Inferior parietal cortex (tissue), 1 donor: ENCODE measurements around the gene PCDHGB5.
"Not testable (repeated sequence)": the region's sequence is repeated elsewhere in the genome, so short reads cannot be mapped to it uniquely, and the experiment has no call there.

Experiments used
- DNase-seq: peaks from one replicate; pipeline ENCODE4 v3.0.0-alpha.2; 2016; ENCODE audit errors: extremely low spot score

Gene PCDHGB5

DNA sequence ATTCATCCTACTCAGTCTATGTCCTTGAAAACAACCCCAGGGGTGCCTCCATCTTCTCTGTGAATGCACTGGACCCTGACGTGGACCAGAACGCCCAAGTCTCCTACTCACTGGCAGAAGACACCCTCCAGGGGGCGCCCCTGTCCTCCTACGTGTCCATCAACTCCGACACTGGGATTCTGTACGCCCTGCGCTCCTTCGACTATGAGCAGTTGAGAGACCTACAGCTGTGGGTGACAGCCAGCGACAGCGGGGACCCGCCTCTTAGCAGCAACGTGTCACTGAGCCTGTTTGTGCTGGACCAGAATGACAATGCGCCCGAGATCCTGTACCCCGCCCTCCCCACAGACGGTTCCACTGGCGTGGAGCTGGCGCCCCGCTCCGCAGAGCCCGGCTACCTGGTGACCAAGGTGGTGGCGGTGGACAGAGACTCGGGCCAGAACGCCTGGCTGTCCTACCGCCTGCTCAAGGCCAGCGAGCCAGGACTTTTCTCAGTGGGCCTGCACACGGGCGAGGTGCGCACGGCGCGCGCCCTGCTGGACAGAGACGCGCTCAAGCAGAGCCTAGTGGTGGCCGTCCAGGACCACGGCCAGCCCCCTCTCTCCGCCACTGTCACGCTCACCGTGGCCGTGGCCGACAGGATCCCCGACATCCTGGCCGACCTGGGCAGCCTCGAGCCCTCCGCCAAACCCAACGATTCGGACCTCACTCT, 22.1 kb upstream of the PCDHGB5 start:
- not testable (repeated sequence) for DNase-seq

DNA sequence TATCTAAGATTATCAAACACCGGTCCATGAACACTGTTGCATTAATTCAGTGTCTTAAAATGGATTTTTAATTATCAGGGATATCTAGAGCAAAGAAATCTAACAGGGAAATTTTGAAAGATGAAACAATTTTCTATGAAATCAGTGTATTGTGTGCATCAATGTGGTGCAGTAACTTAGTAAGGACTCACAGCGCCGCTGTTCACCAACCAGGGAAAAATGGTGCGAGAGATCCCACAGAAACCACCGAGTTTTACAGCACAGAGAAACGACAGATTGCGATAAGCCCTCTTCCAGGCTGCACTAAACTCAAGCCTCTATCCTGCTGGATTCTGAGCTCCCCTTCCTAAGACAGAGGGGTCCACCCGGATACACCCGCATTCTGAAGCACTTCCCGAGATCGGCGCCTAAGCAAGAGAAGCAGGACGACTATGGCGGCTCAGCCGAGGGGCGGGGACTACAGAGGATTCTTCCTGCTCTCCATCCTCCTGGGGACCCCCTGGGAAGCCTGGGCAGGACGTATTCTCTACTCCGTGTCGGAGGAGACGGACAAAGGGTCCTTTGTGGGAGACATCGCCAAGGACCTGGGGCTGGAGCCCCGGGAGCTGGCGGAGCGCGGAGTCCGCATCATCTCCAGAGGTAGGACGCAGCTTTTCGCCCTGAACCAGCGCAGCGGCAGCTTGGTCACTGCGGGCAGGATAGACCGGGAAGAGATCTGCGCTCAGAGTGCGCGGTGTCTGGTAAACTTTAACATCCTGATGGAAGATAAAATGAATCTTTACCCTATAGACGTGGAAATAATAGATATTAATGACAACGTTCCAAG, 15.1 kb upstream of the PCDHGB5 start, which contains the start of gene PCDHGA7:
Gene PCDHGA7, plus strand, starts transcription at position 274 of the 826 bp plus-strand sequence. Its CDS starts 158 bp downstream, at position 432.
- no peak for DNase-seq

DNA sequence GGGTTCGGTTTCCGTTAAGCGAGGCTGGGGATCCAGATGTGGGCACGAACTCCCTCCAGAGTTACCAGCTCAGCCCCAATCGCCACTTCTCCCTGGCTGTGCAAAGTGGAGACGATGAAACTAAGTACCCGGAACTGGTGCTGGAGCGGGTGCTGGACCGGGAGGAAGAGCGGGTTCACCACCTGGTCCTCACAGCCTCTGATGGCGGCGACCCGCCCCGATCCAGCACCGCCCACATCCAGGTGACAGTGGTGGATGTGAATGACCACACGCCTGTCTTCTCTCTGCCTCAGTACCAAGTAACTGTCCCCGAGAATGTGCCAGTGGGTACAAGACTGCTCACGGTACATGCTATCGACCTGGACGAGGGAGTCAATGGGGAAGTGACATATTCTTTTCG, 14.4 kb upstream of the PCDHGB5 start:
- no peak for DNase-seq

DNA sequence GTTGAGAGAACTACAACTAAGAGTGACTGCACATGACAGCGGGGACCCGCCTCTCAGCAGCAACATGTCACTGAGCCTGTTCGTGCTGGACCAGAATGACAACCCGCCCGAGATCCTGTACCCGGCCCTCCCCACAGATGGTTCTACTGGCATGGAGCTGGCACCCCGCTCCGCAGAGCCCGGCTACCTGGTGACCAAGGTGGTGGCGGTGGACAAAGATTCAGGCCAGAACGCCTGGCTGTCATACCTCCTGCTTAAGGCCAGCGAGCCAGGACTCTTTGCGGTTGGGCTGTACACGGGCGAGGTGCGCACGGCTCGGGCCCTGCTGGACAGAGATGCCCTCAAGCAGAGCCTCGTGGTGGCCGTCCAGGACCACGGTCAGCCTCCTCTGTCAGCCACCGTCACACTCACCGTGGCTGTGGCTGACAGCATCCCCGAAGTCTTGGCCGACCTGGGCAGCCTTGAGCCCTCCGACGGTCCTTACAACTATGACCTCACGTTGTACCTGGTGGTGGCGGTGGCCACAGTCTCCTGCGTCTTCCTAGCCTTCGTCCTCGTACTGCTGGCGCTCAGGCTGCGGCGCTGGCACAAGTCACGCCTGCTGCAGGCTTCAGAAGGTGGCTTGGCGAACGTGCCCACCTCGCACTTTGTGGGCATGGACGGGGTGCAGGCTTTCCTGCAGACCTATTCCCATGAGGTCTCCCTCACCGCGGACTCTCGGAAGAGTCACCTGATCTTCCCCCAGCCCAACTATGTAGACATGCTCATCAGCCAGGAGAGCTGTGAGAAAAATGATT, 13.1 kb upstream of the PCDHGB5 start:
- no peak for DNase-seq

DNA sequence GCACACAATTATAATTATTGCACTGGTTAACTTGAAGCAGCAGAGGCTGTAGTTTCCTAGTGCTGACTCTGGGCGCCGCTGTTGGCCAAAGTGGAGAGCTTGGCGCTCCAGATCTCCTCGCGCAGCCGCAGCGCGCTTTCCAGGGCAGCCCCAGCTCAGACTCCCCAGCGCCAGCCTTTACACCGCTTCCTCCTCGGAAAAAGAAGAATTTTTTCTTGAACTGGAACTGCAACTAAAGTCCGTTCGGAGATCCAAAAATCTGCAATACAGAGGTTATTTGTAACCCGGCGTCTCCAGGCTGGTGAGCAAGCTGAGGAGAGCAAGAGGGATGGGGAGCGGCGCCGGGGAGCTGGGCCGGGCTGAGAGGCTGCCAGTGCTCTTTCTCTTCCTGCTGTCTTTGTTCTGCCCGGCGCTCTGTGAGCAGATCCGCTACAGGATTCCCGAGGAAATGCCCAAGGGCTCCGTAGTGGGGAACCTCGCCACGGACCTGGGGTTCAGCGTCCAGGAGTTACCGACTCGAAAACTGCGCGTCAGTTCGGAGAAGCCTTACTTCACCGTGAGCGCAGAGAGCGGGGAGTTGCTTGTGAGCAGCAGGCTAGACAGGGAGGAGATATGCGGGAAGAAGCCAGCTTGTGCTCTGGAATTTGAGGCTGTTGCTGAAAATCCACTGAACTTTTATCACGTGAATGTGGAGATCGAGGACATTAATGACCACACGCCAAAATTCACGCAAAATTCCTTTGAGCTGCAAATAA, 10.0 kb upstream of the PCDHGB5 start, which contains the start of gene PCDHGB4:
Gene PCDHGB4, plus strand, starts transcription at position 142 of the 755 bp plus-strand sequence. Its CDS starts 187 bp downstream, at position 329.
- not testable (repeated sequence) for DNase-seq

DNA sequence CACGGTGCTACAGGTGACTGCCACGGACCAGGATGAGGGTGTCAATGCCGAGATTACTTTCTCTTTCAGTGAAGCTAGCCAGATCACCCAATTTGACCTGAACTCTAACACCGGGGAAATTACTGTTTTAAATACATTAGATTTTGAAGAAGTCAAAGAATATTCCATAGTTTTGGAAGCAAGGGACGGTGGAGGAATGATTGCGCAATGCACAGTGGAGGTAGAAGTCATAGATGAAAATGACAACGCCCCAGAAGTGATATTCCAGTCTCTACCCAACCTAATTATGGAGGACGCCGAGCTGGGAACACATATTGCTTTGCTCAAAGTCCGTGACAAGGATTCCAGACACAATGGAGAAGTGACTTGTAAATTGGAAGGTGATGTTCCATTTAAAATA, 9.1 kb upstream of the PCDHGB5 start:
- no peak for DNase-seq

DNA sequence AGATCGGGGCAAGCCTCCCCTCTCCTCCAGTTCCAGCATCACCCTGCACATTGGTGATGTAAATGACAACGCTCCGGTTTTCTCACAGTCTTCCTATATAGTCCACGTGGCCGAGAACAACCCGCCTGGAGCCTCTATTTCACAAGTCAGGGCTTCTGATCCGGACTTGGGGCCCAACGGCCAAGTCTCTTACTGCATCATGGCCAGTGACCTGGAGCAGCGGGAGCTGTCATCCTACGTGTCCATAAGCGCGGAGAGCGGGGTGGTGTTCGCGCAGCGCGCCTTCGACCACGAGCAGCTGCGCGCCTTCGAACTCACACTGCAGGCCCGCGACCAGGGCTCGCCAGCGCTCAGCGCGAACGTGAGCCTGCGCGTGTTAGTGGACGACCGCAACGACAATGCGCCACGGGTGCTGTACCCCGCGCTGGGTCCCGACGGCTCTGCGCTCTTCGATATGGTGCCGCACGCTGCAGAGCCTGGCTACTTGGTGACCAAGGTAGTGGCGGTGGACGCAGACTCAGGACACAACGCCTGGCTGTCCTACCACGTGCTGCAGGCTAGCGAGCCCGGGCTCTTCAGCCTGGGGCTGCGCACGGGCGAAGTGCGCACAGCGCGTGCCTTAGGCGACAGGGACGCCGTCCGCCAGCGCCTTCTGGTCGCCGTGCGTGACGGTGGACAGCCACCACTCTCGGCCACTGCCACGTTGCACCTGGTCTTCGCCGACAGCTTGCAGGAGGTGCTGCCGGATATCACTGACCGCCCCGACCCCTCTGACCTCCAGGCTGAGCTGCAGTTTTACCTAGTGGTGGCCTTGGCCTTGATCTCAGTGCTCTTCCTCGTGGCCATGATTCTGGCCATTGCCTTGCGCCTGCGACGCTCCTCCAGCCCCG, 8.3 kb upstream of the PCDHGB5 start:
- DNase-seq: no peak

DNA sequence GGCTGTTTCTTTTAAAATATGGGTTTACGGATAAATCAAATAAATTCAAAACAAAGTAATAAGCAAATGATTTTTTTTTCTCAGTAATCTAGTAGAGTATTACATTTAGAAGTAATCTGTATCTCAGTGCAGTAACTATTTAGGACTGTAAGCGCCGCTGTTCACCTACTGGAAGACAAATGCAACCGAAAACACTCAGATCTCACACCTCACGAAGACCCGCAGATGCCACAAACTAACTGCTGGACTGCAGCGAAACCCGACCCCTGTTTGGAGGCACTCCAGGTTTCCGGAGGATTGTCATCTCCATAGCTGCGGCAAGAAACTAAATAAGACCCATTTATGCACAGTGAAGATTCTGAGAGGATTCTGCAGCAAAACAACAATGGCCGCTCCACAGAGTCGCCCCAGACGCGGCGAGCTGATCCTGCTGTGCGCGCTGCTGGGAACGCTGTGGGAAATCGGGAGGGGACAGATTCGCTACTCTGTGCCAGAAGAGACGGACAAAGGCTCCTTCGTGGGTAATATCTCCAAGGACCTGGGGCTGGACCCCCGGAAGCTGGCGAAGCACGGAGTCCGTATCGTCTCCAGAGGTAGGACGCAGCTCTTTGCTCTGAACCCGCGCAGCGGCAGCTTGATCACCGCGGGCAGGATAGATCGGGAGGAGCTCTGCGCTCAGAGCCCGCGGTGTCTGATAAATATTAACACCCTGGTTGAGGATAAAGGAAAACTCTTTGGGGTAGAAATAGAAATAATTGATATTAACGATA, 5.1 kb upstream of the PCDHGB5 start, which contains the start of gene PCDHGA8:
Gene PCDHGA8, plus strand, starts transcription at position 205 of the 770 bp plus-strand sequence. Its CDS starts 181 bp downstream, at position 386.
- DNase-seq: no peak

DNA sequence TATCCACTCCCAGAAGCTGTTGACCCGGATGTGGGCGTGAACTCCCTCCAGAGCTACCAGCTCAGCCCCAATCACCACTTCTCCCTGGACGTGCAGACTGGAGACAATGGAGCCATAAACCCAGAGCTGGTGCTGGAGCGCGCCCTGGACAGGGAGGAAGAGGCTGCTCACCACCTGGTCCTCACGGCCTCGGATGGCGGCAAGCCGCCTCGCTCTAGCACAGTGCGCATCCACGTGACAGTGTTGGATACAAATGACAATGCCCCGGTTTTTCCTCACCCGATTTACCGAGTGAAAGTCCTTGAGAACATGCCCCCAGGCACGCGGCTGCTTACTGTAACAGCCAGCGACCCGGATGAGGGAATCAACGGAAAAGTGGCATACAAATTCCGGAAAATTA, 4.5 kb upstream of the PCDHGB5 start:
- no peak for DNase-seq

DNA sequence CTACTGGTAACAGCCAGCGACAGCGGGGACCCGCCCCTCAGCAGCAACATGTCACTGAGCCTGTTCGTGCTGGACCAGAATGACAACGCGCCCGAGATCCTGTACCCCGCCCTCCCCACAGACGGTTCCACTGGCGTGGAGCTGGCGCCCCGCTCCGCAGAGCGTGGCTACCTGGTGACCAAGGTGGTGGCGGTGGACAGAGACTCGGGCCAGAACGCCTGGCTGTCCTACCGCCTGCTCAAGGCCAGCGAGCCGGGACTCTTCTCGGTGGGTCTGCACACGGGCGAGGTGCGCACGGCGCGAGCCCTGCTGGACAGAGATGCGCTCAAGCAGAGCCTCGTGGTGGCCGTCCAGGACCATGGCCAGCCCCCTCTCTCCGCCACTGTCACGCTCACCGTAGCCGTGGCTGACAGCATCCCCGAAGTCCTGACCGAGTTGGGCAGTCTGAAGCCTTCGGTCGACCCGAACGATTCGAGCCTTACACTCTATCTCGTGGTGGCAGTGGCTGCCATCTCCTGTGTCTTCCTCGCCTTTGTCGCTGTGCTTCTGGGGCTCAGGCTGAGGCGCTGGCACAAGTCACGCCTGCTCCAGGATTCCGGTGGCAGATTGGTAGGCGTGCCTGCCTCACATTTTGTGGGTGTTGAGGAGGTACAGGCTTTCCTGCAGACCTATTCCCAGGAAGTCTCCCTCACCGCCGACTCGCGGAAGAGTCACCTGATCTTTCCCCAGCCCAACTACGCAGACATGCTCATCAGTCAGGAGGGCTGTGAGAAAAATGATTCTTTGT, 3.2 kb upstream of the PCDHGB5 start:
- not testable (repeated sequence) for DNase-seq

DNA sequence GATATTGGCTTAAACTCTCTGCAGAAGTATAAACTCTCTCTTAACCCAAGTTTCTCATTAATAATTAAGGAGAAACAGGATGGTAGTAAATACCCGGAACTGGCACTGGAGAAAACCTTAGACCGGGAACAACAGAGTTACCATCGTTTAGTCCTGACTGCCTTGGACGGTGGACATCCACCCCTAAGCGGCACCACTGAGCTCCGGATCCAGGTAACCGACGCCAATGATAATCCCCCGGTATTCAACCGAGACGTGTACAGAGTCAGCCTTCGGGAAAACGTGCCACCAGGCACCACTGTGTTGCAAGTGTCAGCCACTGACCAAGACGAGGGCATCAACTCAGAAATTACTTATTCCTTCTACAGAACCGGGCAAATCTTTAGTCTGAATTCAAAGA, 861 bp downstream of the PCDHGB5 start:
- no peak for DNase-seq

DNA sequence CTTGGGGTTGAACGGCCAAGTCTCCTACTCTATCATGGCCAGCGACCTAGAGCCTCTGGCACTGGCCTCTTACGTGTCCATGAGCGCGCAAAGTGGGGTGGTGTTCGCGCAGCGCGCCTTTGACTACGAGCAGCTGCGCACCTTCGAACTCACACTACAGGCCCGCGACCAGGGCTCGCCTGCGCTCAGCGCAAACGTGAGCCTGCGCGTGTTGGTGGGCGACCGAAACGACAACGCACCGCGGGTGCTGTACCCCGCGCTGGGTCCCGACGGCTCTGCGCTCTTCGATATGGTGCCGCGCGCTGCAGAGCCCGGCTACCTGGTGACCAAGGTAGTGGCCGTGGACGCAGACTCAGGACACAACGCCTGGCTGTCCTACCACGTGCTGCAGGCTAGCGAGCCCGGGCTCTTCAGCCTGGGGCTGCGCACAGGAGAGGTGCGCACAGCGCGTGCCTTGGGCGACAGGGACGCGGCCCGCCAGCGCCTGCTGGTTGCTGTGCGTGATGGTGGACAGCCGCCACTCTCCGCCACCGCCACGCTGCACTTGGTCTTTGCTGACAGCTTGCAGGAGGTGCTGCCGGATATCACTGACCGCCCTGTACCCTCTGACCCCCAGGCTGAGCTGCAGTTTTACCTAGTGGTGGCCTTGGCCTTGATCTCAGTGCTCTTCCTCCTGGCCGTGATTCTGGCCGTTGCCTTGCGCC, 2.0 kb downstream of the PCDHGB5 start:
- no peak for DNase-seq

DNA sequence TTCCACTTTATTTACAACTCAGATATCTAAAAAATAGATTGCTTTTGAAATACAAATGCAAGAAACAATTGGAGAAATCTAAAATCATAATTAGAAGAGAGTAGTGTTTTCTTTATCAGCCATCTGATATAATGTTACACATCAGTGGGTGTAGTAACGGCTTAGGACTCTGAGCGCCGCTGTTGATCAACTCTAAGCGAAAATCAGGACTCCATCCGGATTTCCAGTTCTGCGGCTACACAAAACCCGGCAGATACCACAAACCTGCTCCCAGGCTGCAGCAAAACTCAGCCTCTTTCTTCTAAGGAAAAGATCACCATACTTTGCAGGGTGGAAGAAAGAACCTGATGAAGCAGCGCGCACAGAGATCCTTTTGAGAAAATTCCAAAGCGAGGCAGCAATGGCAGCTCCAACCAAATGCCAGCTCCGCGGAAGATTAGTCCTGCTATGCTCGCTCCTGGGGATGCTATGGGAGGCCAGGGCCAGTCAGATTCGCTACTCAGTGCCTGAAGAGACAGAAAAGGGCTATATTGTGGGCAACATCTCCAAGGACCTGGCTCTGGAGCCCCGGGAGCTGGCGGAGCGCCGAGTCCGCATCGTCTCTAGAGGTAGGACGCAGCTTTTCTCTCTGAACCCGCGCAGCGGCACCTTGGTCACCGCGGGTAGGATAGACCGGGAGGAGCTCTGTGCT, 5.0 kb downstream of the PCDHGB5 start, which contains the start of gene PCDHGA9:
Gene PCDHGA9, plus strand, starts transcription at position 226 of the 691 bp plus-strand sequence. Its CDS starts 175 bp downstream, at position 401.
- peak; percentile 31 for DNase-seq

DNA sequence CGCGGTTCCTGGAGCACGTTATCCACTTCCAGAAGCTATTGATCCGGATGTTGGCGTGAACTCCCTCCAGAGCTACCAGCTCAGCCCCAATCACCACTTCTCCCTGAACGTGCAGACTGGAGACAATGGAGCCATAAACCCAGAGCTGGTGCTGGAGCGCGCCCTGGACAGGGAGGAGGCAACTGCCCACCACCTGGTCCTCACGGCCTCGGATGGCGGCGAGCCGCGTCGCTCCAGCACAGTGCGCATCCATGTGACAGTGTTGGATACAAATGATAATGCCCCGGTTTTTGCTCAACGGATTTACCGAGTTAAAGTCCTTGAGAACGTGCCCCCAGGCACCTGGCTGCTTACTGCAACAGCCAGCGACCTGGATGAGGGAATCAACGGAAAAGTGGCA, 5.6 kb downstream of the PCDHGB5 start:
- DNase-seq: no peak

DNA sequence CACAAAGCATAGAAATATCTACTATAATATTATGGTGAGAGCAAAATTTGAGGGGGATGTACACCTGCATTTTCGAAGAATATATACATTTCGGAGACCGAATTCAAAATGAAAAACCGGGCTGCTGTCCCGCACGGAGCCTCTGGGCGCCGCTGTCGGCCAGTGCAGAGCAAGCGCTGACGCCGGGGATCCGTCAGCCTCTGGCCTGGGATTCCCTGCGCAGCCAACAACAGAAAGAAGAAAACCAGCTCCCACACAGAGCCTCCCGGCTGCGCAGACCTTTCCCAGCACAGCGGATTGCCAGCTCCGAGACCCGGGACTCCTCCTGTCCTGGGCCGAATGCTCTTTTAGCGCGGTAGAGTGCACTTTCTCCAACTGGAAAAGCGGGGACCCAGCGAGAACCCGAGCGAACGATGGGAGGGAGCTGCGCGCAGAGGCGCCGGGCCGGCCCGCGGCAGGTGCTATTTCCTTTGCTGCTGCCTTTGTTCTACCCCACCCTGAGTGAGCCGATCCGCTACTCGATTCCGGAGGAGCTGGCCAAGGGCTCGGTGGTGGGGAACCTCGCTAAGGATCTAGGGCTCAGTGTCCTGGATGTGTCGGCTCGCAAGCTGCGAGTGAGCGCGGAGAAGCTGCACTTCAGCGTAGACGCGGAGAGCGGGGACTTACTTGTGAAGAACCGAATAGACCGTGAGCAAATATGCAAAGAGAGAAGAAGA, 10.2 kb downstream of the PCDHGB5 start, which contains the start of gene PCDHGB6:
Gene PCDHGB6, plus strand, starts transcription at position 232 of the 716 bp plus-strand sequence. Its CDS starts 182 bp downstream, at position 414.
- not testable (repeated sequence) for DNase-seq

DNA sequence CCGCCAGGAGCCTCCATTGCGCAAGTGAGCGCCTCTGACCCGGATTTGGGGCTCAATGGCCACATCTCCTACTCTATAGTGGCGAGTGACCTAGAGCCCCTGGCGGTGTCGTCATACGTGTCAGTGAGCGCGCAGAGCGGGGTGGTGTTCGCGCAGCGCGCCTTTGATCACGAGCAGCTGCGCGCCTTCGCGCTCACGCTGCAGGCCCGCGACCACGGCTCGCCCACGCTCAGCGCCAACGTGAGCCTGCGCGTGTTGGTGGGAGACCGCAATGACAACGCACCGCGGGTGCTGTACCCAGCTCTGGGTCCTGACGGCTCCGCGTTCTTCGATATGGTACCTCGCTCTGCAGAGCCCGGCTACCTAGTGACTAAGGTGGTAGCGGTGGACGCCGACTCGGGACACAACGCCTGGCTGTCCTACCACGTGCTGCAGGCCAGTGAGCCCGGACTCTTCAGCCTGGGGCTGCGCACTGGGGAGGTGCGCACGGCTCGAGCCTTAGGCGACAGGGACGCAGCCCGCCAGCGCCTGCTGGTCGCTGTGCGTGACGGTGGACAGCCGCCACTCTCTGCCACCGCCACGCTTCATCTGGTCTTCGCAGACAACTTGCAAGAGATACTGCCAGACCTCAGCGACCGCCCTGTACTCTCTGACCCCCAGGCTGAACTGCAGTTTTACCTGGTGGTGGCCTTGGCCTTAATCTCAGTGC, 12.0 kb downstream of the PCDHGB5 start:
- DNase-seq: no peak
